Neural crest cell (in vitro differentiated cells): ENCODE results near the gene ZNF23. TPM values are rescaled to one million over a fixed set of nuclear protein-coding genes. Genes with fewer than 3 reads are reported as not detected.

Experiments
- DNase-seq: peaks from one replicate; pipeline ENCODE4 v3.0.0; 2021; ENCODE audit warnings: low read depth, mixed read lengths, low spot score
- H3K27ac Mint-ChIP-seq: one replicate; pipeline ENCODE4 v1.8.0; 2021; ENCODE audit warnings: mild to moderate bottlenecking, mixed read lengths; ENCODE audit not compliant: unreplicated experiment
- H3K27me3 Mint-ChIP-seq: 2 replicates; pipeline ENCODE4 v1.8.0; 2021; ENCODE audit warnings: low read depth, mild to moderate bottlenecking, mixed read lengths
- H3K36me3 Mint-ChIP-seq: 2 replicates; pipeline ENCODE4 v1.8.0; 2021; ENCODE audit warnings: low read depth, mild to moderate bottlenecking, mixed read lengths
- H3K4me1 Mint-ChIP-seq: 2 replicates; pipeline ENCODE4 v1.8.0; 2021; ENCODE audit warnings: mixed read lengths
- H3K4me3 Mint-ChIP-seq: one replicate; pipeline ENCODE4 v1.8.0; 2021; ENCODE audit warnings: mild to moderate bottlenecking, mixed read lengths
- H3K9me3 Mint-ChIP-seq: 2 replicates; pipeline ENCODE4 v1.8.0; 2021; ENCODE audit warnings: mixed read lengths
- CTCF ChIP-seq: fragments of 200-600 bp; sonication (generic); conservative IDR thresholded peaks from 2 replicates; pipeline ENCODE4 v1.5.0; 2021; ENCODE audit warnings: antibody characterized with exemption, mild to moderate bottlenecking
- total RNA-seq: library from RNA; stranded (reverse); gene quantifications from 2 replicates; pipeline ENCODE4 v1.2.1, GENCODE V29; 2021

ZNF23 gene
- total RNA-seq, 1 donor from 2014 or later = 14.2 TPM

- TF ChIP-seq CTCF = no peak
- Mint-ChIP-seq H3K9me3 (no peaks in the 10 kb centered on the region), H3K4me1 (no peaks in the 10 kb centered on the region), H3K36me3 (no peaks in the 10 kb centered on the region), H3K27me3 (peaks cover 65% of the 10 kb centered on the region), H3K4me3 (no peak overlapping the region), H3K27ac (no peak overlapping the region)
- DNase-seq = no peak
Measured at GRCh38 chr16:71431991-71432390, 30.1 kb downstream of the ZNF23 start.

GRCh38 chr16:71431176-71431575 lies 30.9 kb downstream of the ZNF23 start:
- H3K4me3 Mint-ChIP-seq = no peak overlapping the region
- H3K27me3 Mint-ChIP-seq = peaks cover 66% of the 10 kb centered on the region
- peaks cover 5% of the 10 kb centered on the region for H3K36me3 Mint-ChIP-seq
- TF ChIP-seq CTCF = no peak
- H3K4me1 Mint-ChIP-seq = peaks cover 7% of the 10 kb centered on the region
- H3K27ac Mint-ChIP-seq = no peak overlapping the region
- peaks cover 5% of the 10 kb centered on the region for H3K9me3 Mint-ChIP-seq
- no peak for DNase-seq

- Mint-ChIP-seq H3K9me3 (peaks cover 5% of the 10 kb centered on the region), H3K36me3 (peaks cover 5% of the 10 kb centered on the region), H3K27ac (no peak overlapping the region), H3K27me3 (peaks cover 66% of the 10 kb centered on the region), H3K4me3 (no peak overlapping the region), H3K4me1 (peaks cover 7% of the 10 kb centered on the region)
- DNase-seq = no peak
- TF ChIP-seq CTCF = no peak
Measured at GRCh38 chr16:71430744-71431143, 31.3 kb downstream of the ZNF23 start.

GRCh38 chr16:71429581-71429980 lies 32.5 kb downstream of the ZNF23 start:
- no peak overlapping the region for H3K27ac Mint-ChIP-seq
- TF ChIP-seq CTCF = no peak
- H3K4me3 Mint-ChIP-seq = no peak overlapping the region
- DNase-seq = no peak
- peaks cover 5% of the 10 kb centered on the region for H3K36me3 Mint-ChIP-seq
- H3K4me1 Mint-ChIP-seq = peaks cover 7% of the 10 kb centered on the region
- peaks cover 75% of the 10 kb centered on the region for H3K27me3 Mint-ChIP-seq
- peaks cover 5% of the 10 kb centered on the region for H3K9me3 Mint-ChIP-seq

- DNase-seq = no peak
- peaks cover 5% of the 10 kb centered on the region for H3K36me3 Mint-ChIP-seq
- TF ChIP-seq CTCF = no peak
- no peak overlapping the region for H3K4me3 Mint-ChIP-seq
- H3K27ac Mint-ChIP-seq = no peak overlapping the region
- peaks cover 80% of the 10 kb centered on the region for H3K27me3 Mint-ChIP-seq
- H3K9me3 Mint-ChIP-seq = peaks cover 5% of the 10 kb centered on the region
- H3K4me1 Mint-ChIP-seq = peaks cover 7% of the 10 kb centered on the region
Measured at GRCh38 chr16:71428883-71429282, 33.2 kb downstream of the ZNF23 start.

- peaks cover 83% of the 10 kb centered on the region for H3K27me3 Mint-ChIP-seq
- no peak overlapping the region for H3K4me3 Mint-ChIP-seq
- peaks cover 7% of the 10 kb centered on the region for H3K4me1 Mint-ChIP-seq
- H3K36me3 Mint-ChIP-seq = peaks cover 5% of the 10 kb centered on the region
- peaks cover 5% of the 10 kb centered on the region for H3K9me3 Mint-ChIP-seq
- DNase-seq = no peak
- TF ChIP-seq CTCF = no peak
- H3K27ac Mint-ChIP-seq = no peak overlapping the region
Measured at GRCh38 chr16:71428385-71428784, 33.7 kb downstream of the ZNF23 start.
